Measurements from ENCODE around the gene PYURF. TPM values are rescaled to one million over a fixed set of nuclear protein-coding genes. Genes with fewer than 3 reads are reported as not detected.

The PYURF gene
- total RNA-seq, 2 experiments from 2014 or later = 25.3 to 26.8 TPM

- Mint-ChIP-seq H3K27me3 (no peaks in the 10 kb centered on the region), H3K36me3 (ENCODE audit: low read depth) (peaks cover 59% of the 10 kb centered on the region)
- no peaks in the 10 kb centered on the region for H3K27me3 ChIP-seq (ENCODE audit: control insufficient read depth in 1 of 2, insufficient read depth in 2 of 2, low read length in 2 of 2)
Measured at GRCh38 chr4:88497859-88498409, 25.6 kb downstream of the PYURF start.

DNA sequence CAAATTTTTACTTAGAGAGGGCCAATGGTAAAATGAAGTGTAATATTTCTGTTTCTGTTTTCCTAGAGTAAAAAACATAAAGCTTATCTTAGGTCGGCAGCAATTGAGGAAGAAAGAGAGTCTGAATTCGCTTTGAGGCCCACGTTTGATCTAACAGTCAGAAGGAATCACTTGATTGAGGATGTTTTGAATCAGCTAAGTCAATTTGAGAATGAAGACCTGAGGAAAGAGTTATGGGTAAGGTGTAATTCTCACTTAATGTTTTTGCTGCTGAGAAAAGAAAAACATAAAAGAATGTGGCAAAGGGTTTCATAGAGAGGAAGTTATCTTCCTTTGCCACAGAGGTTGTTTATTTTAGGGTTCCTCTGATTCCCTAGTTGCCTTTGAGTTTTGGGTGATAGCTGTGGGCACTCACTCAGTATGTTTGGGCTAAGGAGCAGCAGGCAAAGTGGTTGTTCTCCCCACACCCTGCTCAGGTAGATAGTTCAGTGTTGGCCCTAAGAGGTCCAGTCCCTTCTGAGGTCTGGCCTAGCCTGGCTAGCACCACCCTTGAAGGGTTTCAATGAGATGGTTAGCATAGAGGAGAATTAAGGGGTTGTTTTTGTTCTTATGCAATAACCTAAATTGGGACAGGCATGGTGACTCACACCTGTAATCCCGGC, 34.3 kb downstream of the PYURF start:
- H3K36me3 ChIP-seq (ENCODE audit: insufficient read depth, low read length) = peaks cover 26% of the 10 kb centered on the region
- H3K36me3 Mint-ChIP-seq (ENCODE audit: low read depth) = peaks cover 76% of the 10 kb centered on the region
- H3K9me3 Mint-ChIP-seq = no peaks in the 10 kb centered on the region
- peak overlapping the region; percentile 42 for H3K27ac Mint-ChIP-seq
- POLR2A ChIA-PET = interaction anchor here (0.6 to 1.6 kb wide), 3 partner anchors 32 to 244 kb away, joined by 3 to 5 read pairs (median 4); partner anchors contain the start of genes HERC5 and PPM1K
- no peaks in the 10 kb centered on the region for H3K9me3 ChIP-seq (ENCODE audit: control insufficient read depth in 1 of 2, insufficient read depth in 1 of 2, low read length in 2 of 2)
- H3K4me1 Mint-ChIP-seq (ENCODE audit: low read depth) = peaks cover 14% of the 10 kb centered on the region
- no peaks in the 10 kb centered on the region for H3K27me3 Mint-ChIP-seq
- ATAC-seq (ENCODE audit: poor library complexity) (no peak), DNase-seq (no peak)
- no peaks in the 10 kb centered on the region for H3K27me3 ChIP-seq (ENCODE audit: control insufficient read depth in 1 of 2, insufficient read depth in 2 of 2, low read length in 2 of 2)
- H3K4me3 ChIP-seq (ENCODE audit: low read length) = no peak overlapping the region
- H3K4me3 Mint-ChIP-seq = no peak overlapping the region
- peaks cover 8% of the 10 kb centered on the region for H3K4me1 ChIP-seq (ENCODE audit: insufficient read depth, low read length)
- CTCF ChIA-PET = no interaction called here
- H3K27ac ChIP-seq (ENCODE audit: low read depth in 1 of 2, low read length in 2 of 2) = no peak overlapping the region
- TF ChIP-seq, protein P1, sequence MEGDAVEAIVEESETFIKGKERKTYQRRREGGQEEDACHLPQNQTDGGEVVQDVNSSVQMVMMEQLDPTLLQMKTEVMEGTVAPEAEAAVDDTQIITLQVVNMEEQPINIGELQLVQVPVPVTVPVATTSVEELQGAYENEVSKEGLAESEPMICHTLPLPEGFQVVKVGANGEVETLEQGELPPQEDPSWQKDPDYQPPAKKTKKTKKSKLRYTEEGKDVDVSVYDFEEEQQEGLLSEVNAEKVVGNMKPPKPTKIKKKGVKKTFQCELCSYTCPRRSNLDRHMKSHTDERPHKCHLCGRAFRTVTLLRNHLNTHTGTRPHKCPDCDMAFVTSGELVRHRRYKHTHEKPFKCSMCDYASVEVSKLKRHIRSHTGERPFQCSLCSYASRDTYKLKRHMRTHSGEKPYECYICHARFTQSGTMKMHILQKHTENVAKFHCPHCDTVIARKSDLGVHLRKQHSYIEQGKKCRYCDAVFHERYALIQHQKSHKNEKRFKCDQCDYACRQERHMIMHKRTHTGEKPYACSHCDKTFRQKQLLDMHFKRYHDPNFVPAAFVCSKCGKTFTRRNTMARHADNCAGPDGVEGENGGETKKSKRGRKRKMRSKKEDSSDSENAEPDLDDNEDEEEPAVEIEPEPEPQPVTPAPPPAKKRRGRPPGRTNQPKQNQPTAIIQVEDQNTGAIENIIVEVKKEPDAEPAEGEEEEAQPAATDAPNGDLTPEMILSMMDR (IDR thresholded peaks at IDR 0.05) = no peak
- intact Hi-C loops (cut with DNase I, micrococcal nuclease) = no loop called here

More at GRCh38 chr4:88497859-88498409, 25.6 kb downstream of the PYURF start:
- Mint-ChIP-seq H3K27ac (no peak overlapping the region), H3K4me3 (no peak overlapping the region), H3K9me3 (no peaks in the 10 kb centered on the region), H3K4me1 (ENCODE audit: low read depth) (no peaks in the 10 kb centered on the region)
- TF ChIP-seq, protein P1 (IDR thresholded peaks at IDR 0.05) = no peak
- DNase-seq (no peak), ATAC-seq (ENCODE audit: poor library complexity) (no peak)
- no peak overlapping the region for H3K4me3 ChIP-seq (ENCODE audit: low read length)
- H3K4me1 ChIP-seq (ENCODE audit: insufficient read depth, low read length) = no peaks in the 10 kb centered on the region
- H3K36me3 ChIP-seq (ENCODE audit: insufficient read depth, low read length) = peaks cover 20% of the 10 kb centered on the region
- POLR2A ChIA-PET = no interaction called here
- no peak overlapping the region for H3K27ac ChIP-seq (ENCODE audit: low read depth in 1 of 2, low read length in 2 of 2)
- intact Hi-C loops (cut with DNase I, micrococcal nuclease) = no loop called here
- CTCF ChIA-PET = no interaction called here
- H3K9me3 ChIP-seq (ENCODE audit: control insufficient read depth in 1 of 2, insufficient read depth in 1 of 2, low read length in 2 of 2) = no peaks in the 10 kb centered on the region

GRCh38 chr4:88481537-88481936, 42.0 kb downstream of the PYURF start:
- TF ChIP-seq, protein P1 (IDR thresholded peaks at IDR 0.05) = no peak
- H3K36me3 ChIP-seq (ENCODE audit: insufficient read depth, low read length) = peaks cover 8% of the 10 kb centered on the region
- intact Hi-C loops (cut with DNase I, micrococcal nuclease) = no loop called here
- ATAC-seq (ENCODE audit: poor library complexity) = no peak
- Mint-ChIP-seq H3K4me1 (ENCODE audit: low read depth) (no peaks in the 10 kb centered on the region), H3K36me3 (ENCODE audit: low read depth) (peaks cover 61% of the 10 kb centered on the region), H3K4me3 (no peak overlapping the region), H3K27ac (no peak overlapping the region), H3K27me3 (no peaks in the 10 kb centered on the region), H3K9me3 (no peaks in the 10 kb centered on the region)
- CTCF ChIA-PET = no interaction called here
- no peaks in the 10 kb centered on the region for H3K4me1 ChIP-seq (ENCODE audit: insufficient read depth, low read length)
- no peaks in the 10 kb centered on the region for H3K27me3 ChIP-seq (ENCODE audit: control insufficient read depth in 1 of 2, insufficient read depth in 2 of 2, low read length in 2 of 2)
- POLR2A ChIA-PET = interaction anchor here (0.9 kb wide), 1 partner anchor 24 kb away, joined by 3 read pairs; no protein-coding TSS in a partner anchor
- H3K9me3 ChIP-seq (ENCODE audit: control insufficient read depth in 1 of 2, insufficient read depth in 1 of 2, low read length in 2 of 2) = no peaks in the 10 kb centered on the region
- no peak for DNase-seq
- H3K4me3 ChIP-seq (ENCODE audit: low read length) = no peak overlapping the region
- no peak overlapping the region for H3K27ac ChIP-seq (ENCODE audit: low read depth in 1 of 2, low read length in 2 of 2)
